Activated T-cell treated with anti-CD3 and anti-CD28 coated beads, Interleukin-2, amount 50 U/mL, for 72 hours (primary cell): Measurements from ENCODE around the gene IER5L. TPM values are rescaled to one million over a fixed set of nuclear protein-coding genes. Genes with fewer than 3 reads are reported as not detected.
"Not testable (repeated sequence)": the region's sequence is repeated elsewhere in the genome, so short reads cannot be mapped to it uniquely, and the experiment has no call there.

Experiments used
- ATAC-seq, 2 donors: fragments of 150-1000 bp; cut with Tn5 transposase; replicated peaks in 1 of 2; 2 replicates each; pipeline ENCODE4 v1.10.0; 2021; ENCODE audit warnings: moderate library complexity in 2 of 2, mild to moderate bottlenecking in 1 of 2
- DNase-seq, 2 donors: peaks; one replicate each; pipeline ENCODE4 v3.0.0; 2021 to 2022; ENCODE audit warnings: mixed read lengths in 1 of 2
- H3K27ac Mint-ChIP-seq: one replicate; pipeline ENCODE4 v1.8.0; 2022; ENCODE audit warnings: mild to moderate bottlenecking, moderate library complexity, mixed read lengths
- H3K27me3 Mint-ChIP-seq: one replicate; pipeline ENCODE4 v1.8.0; 2022; ENCODE audit warnings: low read depth, mixed read lengths
- H3K36me3 Mint-ChIP-seq, 2 donors: one replicate each; pipeline ENCODE4 v1.8.0; 2022; ENCODE audit warnings: mixed read lengths in 2 of 2, mild to moderate bottlenecking in 1 of 2; ENCODE audit not compliant: insufficient read depth in 2 of 2
- H3K4me1 Mint-ChIP-seq: one replicate; pipeline ENCODE4 v1.8.0; 2022; ENCODE audit warnings: low read depth, mixed read lengths
- H3K4me3 Mint-ChIP-seq, 2 donors: one replicate each; pipeline ENCODE4 v1.8.0; 2022; ENCODE audit warnings: mild to moderate bottlenecking in 2 of 2, mixed read lengths in 2 of 2, moderate library complexity in 2 of 2
- H3K9me3 Mint-ChIP-seq, 2 donors: one replicate each; pipeline ENCODE4 v1.8.0; 2022; ENCODE audit warnings: mixed read lengths in 2 of 2
- total RNA-seq, 2 donors: library from RNA; stranded (reverse); gene quantifications; one replicate each; pipeline ENCODE4 v1.2.3, GENCODE V29; 2022

The IER5L gene
- total RNA-seq, 2 donors from 2014 or later: 4.2 to 4.6 TPM

GRCh38 chr9:129131300-129132145, 46.5 kb downstream of the IER5L start:
- Mint-ChIP-seq H3K27me3 (no peaks in the 10 kb centered on the region), H3K36me3 (peaks cover 0 to 12% of the 10 kb centered on the region in 2 donors), H3K9me3 (no peaks in the 10 kb centered on the region), H3K27ac (peak overlapping the region; percentile 72), H3K4me1 (peaks cover 10% of the 10 kb centered on the region), H3K4me3 (no peak overlapping the region)
- ATAC-seq (peak; percentile 93 to 98), DNase-seq (peak; percentile 84 to 87)

GRCh38 chr9:129130791-129131190, 47.3 kb downstream of the IER5L start:
- Mint-ChIP-seq H3K36me3 (peaks cover 0 to 12% of the 10 kb centered on the region in 2 donors), H3K9me3 (no peaks in the 10 kb centered on the region), H3K4me1 (peaks cover 10% of the 10 kb centered on the region), H3K27me3 (no peaks in the 10 kb centered on the region), H3K27ac (no peak overlapping the region), H3K4me3 (no peak overlapping the region)
- no peak for ATAC-seq
- no peak for DNase-seq

GRCh38 chr9:129130271-129130670, 47.8 kb downstream of the IER5L start:
- not testable (repeated sequence) for H3K27ac Mint-ChIP-seq, ATAC-seq, H3K4me3 Mint-ChIP-seq, H3K9me3 Mint-ChIP-seq, DNase-seq, H3K27me3 Mint-ChIP-seq, H3K4me1 Mint-ChIP-seq
- peaks cover 0 to 12% of the 10 kb centered on the region in 2 donors for H3K36me3 Mint-ChIP-seq

GRCh38 chr9:129128689-129129088, 49.4 kb downstream of the IER5L start:
- Mint-ChIP-seq H3K27me3 (no peaks in the 10 kb centered on the region), H3K4me3 (no peak overlapping the region), H3K4me1 (peaks cover 10% of the 10 kb centered on the region), H3K36me3 (peaks cover 0 to 11% of the 10 kb centered on the region in 2 donors), H3K9me3 (no peaks in the 10 kb centered on the region), H3K27ac (no peak overlapping the region)
- no peak for ATAC-seq
- no peak for DNase-seq

GRCh38 chr9:129126749-129127618, 51.1 kb downstream of the IER5L start:
- Mint-ChIP-seq H3K9me3 (no peaks in the 10 kb centered on the region), H3K4me3 (no peak overlapping the region), H3K27me3 (no peaks in the 10 kb centered on the region), H3K36me3 (peaks cover 0 to 11% of the 10 kb centered on the region in 2 donors), H3K27ac (no peak overlapping the region), H3K4me1 (peaks cover 9% of the 10 kb centered on the region)
- ATAC-seq (no peak), DNase-seq (no peak)

Other genes with a start within 250 kb of the IER5L start
- 1 to 10 TPM; 6.8 to 6.9 TPM for gene DOLK, start 230.7 kb downstream of the IER5L start, total RNA-seq
- gene NUP188, start 230.6 kb downstream of the IER5L start, total RNA-seq: 10 to 100 TPM; 90.0 to 98.0 TPM
- 10 to 100 TPM; 41.3 to 41.8 TPM for gene SH3GLB2, start 149.9 kb downstream of the IER5L start, total RNA-seq
- 10 to 100 TPM; 38.5 to 41.5 TPM for gene MIGA2, start 141.6 kb downstream of the IER5L start, total RNA-seq
- gene DOLPP1, start 97.2 kb downstream of the IER5L start, total RNA-seq: 10 to 100 TPM; 17.1 to 22.3 TPM
- 10 to 100 TPM; 21.4 to 23.8 TPM for gene CRAT, start 67.5 kb downstream of the IER5L start, total RNA-seq
- 10 to 100 TPM; 85.5 to 98.3 TPM for gene PTPA, start 66.8 kb downstream of the IER5L start, total RNA-seq